Sigmoid colon (tissue), 7 donors: ENCODE data around the gene HERC3. TPM values are rescaled to one million over a fixed set of nuclear protein-coding genes. Genes with fewer than 3 reads are reported as not detected.
A peak's percentile ranks its signal among the peaks of the same experiment; 100 is the strongest.

Source experiments
- DNase-seq: peaks from one replicate; pipeline ENCODE4 v3.0.0-alpha.2; 2019
- H3K27ac ChIP-seq, 4 donors: fragments of 200-600 bp; sonication (generic); one replicate each; pipeline ENCODE4 v1.5.1; 2016 to 2019; ENCODE audit warnings: mild to moderate bottlenecking in 1 of 4
- H3K27me3 ChIP-seq, 3 donors: fragments of 200-600 bp; sonication (generic); one replicate each; pipeline ENCODE4 v1.5.1; 2019; ENCODE audit warnings: mild to moderate bottlenecking in 1 of 3
- H3K36me3 ChIP-seq, 4 donors: fragments of 200-600 bp; sonication (generic); one replicate each; pipeline ENCODE4 v1.5.1; 2016 to 2019
- H3K4me1 ChIP-seq, 4 donors: fragments of 200-600 bp; sonication (generic); one replicate each; pipeline ENCODE4 v1.5.1; 2017 to 2019
- H3K4me3 ChIP-seq, 4 donors: fragments of 200-600 bp; sonication (generic); one replicate each; pipeline ENCODE4 v1.5.1; 2017 to 2019; ENCODE audit warnings: mild to moderate bottlenecking in 2 of 4, moderate library complexity in 1 of 4
- H3K9me3 ChIP-seq, 4 donors: fragments of 200-600 bp in 3 of 4; sonication (generic) in 3 of 4; one replicate each; pipeline versions ENCODE4 v1.5.1 to v1.6.1; 2013 to 2019
- EP300 ChIP-seq, 4 donors: sonication (generic); formaldehyde crosslinking; IDR thresholded peaks; one replicate each; pipeline ENCODE4 v1.6.1; 2017; ENCODE audit warnings: antibody characterized with exemption in 4 of 4
- POLR2A ChIP-seq, 2 donors: fragments of 450-650 bp; IDR thresholded peaks; one replicate each; pipeline ENCODE4 v1.6.1; 2016; ENCODE audit warnings: antibody characterized with exemption in 2 of 2, mild to moderate bottlenecking in 2 of 2, moderate library complexity in 2 of 2
- POLR2AphosphoS5 ChIP-seq, 4 donors: sonication (generic); formaldehyde crosslinking; IDR thresholded peaks; one replicate each; pipeline ENCODE4 v1.6.1; 2017; ENCODE audit warnings: antibody characterized with exemption in 4 of 4
- WGBS, 2 donors: extraction: QIAGEN DNeasy Blood & Tissue Kit; methylation state at CpG; one replicate each; pipeline ENCODE4 v1.1.7; 2013; 5-methylcytosine and 5-hydroxymethylcytosine counted together
- intact Hi-C: fragments of 100-400 bp; cut with DNase I; formaldehyde crosslinking; loops from one replicate; pipeline ENCODE4 v1.15.1; 2023
- polyA plus RNA-seq, 3 donors: library from polyadenylated mRNA; stranded (reverse); fragments of 200-250 nt; gene quantifications; one replicate each; pipeline ENCODE4 v1.2.3, GENCODE V29; 2013
- total RNA-seq, 4 donors: library from RNA; depleted of rRNA; stranded (reverse); fragments of >200 nt; gene quantifications; one replicate each; pipeline ENCODE4 v1.1.0, GENCODE V29; 2016
- TF ChIP-seq, protein P1 (sequence below), 4 experiments: fragments of 450-650 bp in 3 of 4; fragments of 200-600 bp in 1 of 4; IDR thresholded peaks; one replicate each; pipeline ENCODE4 v1.5.1; 2016 to 2019; ENCODE audit warnings: antibody characterized with exemption in 4 of 4, mild to moderate bottlenecking in 3 of 4, moderate library complexity in 2 of 4
- donor health status: healthy with polysubstance abuse.
- donor health status: Bipolar disorder and iron deficiency.
- donor health status: healthy.

The HERC3 gene
- total and polyA plus RNA-seq, 7 donors: 12.2 to 44.9 (median 34.6) TPM

- TF ChIP-seq POLR2A (IDR thresholded peaks at IDR 0.05): no peak
- no peak for TF ChIP-seq POLR2AphosphoS5 (IDR thresholded peaks at IDR 0.05)
- TF ChIP-seq EP300 (IDR thresholded peaks at IDR 0.05): no peak
- TF ChIP-seq, protein P1, sequence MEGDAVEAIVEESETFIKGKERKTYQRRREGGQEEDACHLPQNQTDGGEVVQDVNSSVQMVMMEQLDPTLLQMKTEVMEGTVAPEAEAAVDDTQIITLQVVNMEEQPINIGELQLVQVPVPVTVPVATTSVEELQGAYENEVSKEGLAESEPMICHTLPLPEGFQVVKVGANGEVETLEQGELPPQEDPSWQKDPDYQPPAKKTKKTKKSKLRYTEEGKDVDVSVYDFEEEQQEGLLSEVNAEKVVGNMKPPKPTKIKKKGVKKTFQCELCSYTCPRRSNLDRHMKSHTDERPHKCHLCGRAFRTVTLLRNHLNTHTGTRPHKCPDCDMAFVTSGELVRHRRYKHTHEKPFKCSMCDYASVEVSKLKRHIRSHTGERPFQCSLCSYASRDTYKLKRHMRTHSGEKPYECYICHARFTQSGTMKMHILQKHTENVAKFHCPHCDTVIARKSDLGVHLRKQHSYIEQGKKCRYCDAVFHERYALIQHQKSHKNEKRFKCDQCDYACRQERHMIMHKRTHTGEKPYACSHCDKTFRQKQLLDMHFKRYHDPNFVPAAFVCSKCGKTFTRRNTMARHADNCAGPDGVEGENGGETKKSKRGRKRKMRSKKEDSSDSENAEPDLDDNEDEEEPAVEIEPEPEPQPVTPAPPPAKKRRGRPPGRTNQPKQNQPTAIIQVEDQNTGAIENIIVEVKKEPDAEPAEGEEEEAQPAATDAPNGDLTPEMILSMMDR (IDR thresholded peaks at IDR 0.05): no peak
- intact Hi-C loops: no loop called here
- H3K27ac ChIP-seq: peak overlapping the region in 2 of 4 donors; percentile 83 to 84
- 91 to 93% methylated on average over 1 of the region's 1 CpG for WGBS, 2 donors
- H3K9me3 ChIP-seq: no peaks in the 10 kb centered on the region
- peaks cover 0 to 75% (median 58%) of the 10 kb centered on the region in 4 donors for H3K4me1 ChIP-seq
- no peaks in the 10 kb centered on the region for H3K36me3 ChIP-seq
- DNase-seq: no peak
- no peak overlapping the region for H3K4me3 ChIP-seq
- no peaks in the 10 kb centered on the region for H3K27me3 ChIP-seq
Measured at GRCh38 chr4:88614058-88614457, 21.8 kb downstream of the HERC3 start.

DNA sequence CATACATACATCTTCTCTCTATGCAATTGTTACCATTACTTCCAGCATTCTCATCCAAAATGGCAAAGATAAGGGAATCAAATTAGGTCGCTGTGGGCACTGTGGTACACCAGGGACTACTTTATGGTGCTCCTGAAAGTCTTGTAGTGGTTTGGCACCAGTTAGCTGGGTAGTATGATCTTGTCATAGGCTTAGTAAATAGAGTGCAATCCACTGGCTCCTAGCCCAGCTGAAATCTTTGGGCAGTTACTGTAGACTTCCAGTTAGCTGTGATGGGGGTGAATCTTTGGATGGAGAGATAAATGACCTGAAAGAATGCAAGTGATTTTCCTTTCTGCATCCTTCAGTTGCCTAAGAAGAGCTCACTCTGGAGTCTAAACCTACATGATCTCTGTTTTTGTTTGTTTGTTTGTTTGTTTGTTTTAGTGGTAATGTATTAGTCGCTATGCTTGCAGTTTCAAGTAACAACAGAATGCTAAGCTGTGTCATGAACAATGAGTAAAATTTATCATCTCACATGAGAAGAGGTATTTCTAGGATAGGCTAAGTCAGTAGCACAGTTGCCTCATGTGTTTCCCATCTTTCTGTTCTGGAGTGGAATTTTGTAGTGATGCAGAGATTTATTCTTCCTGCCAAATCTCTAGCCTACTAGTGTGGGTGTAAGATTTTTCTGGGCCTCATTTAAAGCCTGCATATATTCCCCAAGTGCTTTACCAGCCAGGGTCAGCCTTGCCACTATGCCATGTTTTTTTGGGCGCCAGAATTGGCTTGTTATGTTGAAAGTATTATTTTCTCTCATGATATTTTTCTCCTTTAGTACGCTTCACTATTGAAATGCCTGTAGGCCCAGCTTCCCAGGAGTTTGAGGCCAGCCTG lies 24.2 kb downstream of the HERC3 start:
- Histone ChIP-seq H3K36me3 (no peaks in the 10 kb centered on the region), H3K27me3 (no peaks in the 10 kb centered on the region), H3K9me3 (no peaks in the 10 kb centered on the region), H3K27ac (no peak overlapping the region), H3K4me3 (no peak overlapping the region), H3K4me1 (peaks cover 0 to 56% (median 37%) of the 10 kb centered on the region in 4 donors)
- no peak for DNase-seq
- TF ChIP-seq POLR2A (IDR thresholded peaks at IDR 0.05) (no peak), POLR2AphosphoS5 (IDR thresholded peaks at IDR 0.05) (no peak), EP300 (IDR thresholded peaks at IDR 0.05) (no peak)
- TF ChIP-seq, protein P1 (IDR thresholded peaks at IDR 0.05): no peak
- WGBS, 2 donors: 94% methylated on average over 4 of the region's 4 CpGs
- intact Hi-C loops: no loop called here

GRCh38 chr4:88618782-88619485 lies 26.7 kb downstream of the HERC3 start:
- H3K9me3 ChIP-seq: no peaks in the 10 kb centered on the region
- WGBS, 2 donors: 78 to 96% methylated on average over 3 of the region's 3 CpGs
- H3K27ac ChIP-seq: no peak overlapping the region
- no peaks in the 10 kb centered on the region for H3K27me3 ChIP-seq
- H3K36me3 ChIP-seq: no peaks in the 10 kb centered on the region
- intact Hi-C loops: no loop called here
- no peak overlapping the region for H3K4me3 ChIP-seq
- no peak for TF ChIP-seq POLR2A (IDR thresholded peaks at IDR 0.05)
- H3K4me1 ChIP-seq: peaks cover 0 to 33% (median 14%) of the 10 kb centered on the region in 4 donors
- DNase-seq: no peak

DNA sequence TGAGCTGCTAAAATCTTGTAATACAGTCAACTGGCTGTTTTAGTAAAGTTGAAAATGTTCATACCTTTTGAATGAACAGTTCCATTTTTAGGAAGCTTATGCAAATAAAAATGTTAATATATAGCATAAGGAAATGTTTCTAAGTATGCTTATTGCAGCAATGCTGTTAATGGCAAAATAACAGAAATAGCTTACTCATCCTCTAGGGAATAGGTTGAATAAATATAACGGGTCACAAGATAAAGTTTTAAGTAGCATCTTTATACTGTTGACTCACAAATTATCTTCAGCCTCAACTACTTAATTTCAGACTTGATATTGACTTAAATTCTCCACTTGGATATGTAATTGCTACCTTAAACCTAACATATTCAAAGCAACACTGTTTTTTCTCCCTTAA lies 27.7 kb downstream of the HERC3 start:
- Histone ChIP-seq H3K4me3 (no peak overlapping the region), H3K36me3 (no peaks in the 10 kb centered on the region), H3K27me3 (no peaks in the 10 kb centered on the region), H3K4me1 (peaks cover 0 to 32% (median 14%) of the 10 kb centered on the region in 4 donors), H3K9me3 (no peaks in the 10 kb centered on the region), H3K27ac (no peak overlapping the region)
- DNase-seq: no peak
- 76 to 88% methylated on average over 1 of the region's 1 CpG for WGBS, 2 donors
- intact Hi-C loops: no loop called here
- TF ChIP-seq POLR2A (IDR thresholded peaks at IDR 0.05) (no peak), EP300 (IDR thresholded peaks at IDR 0.05) (no peak), POLR2AphosphoS5 (IDR thresholded peaks at IDR 0.05) (no peak)
- TF ChIP-seq, protein P1 (IDR thresholded peaks at IDR 0.05): no peak

- H3K27ac ChIP-seq: no peak overlapping the region
- no peaks in the 10 kb centered on the region for H3K9me3 ChIP-seq
- H3K4me1 ChIP-seq: peaks cover 0 to 20% (median 5%) of the 10 kb centered on the region in 4 donors
- no peaks in the 10 kb centered on the region for H3K27me3 ChIP-seq
- no peak overlapping the region for H3K4me3 ChIP-seq
- TF ChIP-seq POLR2AphosphoS5 (IDR thresholded peaks at IDR 0.05): no peak
- TF ChIP-seq, protein P1 (IDR thresholded peaks at IDR 0.05): no peak
- no peak for TF ChIP-seq EP300 (IDR thresholded peaks at IDR 0.05)
- no peak for TF ChIP-seq POLR2A (IDR thresholded peaks at IDR 0.05)
- no peaks in the 10 kb centered on the region for H3K36me3 ChIP-seq
- 92 to 98% methylated on average over 2 of the region's 2 CpGs for WGBS, 2 donors
- intact Hi-C loops: no loop called here
- no peak for DNase-seq
Measured at GRCh38 chr4:88621763-88622327, 29.6 kb downstream of the HERC3 start.
